Loucy (cell line): ENCODE results near the gene STON1.

Experiments
- H2AFZ ChIP-seq: fragments of 200-600 bp; sonication (generic); 2 replicates; pipeline ENCODE4 v1.6.0; 2016; ENCODE audit warnings: antibody characterized with exemption, mild to moderate bottlenecking, low read length, moderate library complexity
- H3F3A ChIP-seq: fragments of 200-600 bp; 2 replicates; pipeline ENCODE4 v1.6.0; 2016; ENCODE audit warnings: antibody characterized with exemption, low read depth, mild to moderate bottlenecking
- H3K27me3 ChIP-seq: fragments of 200-600 bp; sonication (generic); 2 replicates; pipeline ENCODE4 v1.6.1; 2014; ENCODE audit warnings: low read length, mild to moderate bottlenecking; ENCODE audit not compliant: insufficient read depth, poor library complexity, severe bottlenecking
- H3K36me3 ChIP-seq: fragments of 200-600 bp; sonication (generic); 2 replicates; pipeline ENCODE4 v1.6.1; 2016; ENCODE audit warnings: low read length; ENCODE audit not compliant: insufficient read depth
- H3K4me1 ChIP-seq: fragments of 200-600 bp; sonication (generic); 2 replicates; pipeline ENCODE4 v1.5.1; 2014; ENCODE audit warnings: low read length, mild to moderate bottlenecking; ENCODE audit not compliant: insufficient read depth, poor library complexity, severe bottlenecking
- H3K4me2 ChIP-seq: fragments of 200-600 bp; sonication (generic); 2 replicates; pipeline ENCODE4 v1.6.0; 2014; ENCODE audit warnings: antibody characterized with exemption, low read length, low read depth, mild to moderate bottlenecking; ENCODE audit not compliant: poor library complexity, severe bottlenecking
- H3K4me3 ChIP-seq: fragments of 200-600 bp; sonication (generic); 2 replicates; pipeline ENCODE4 v1.5.1; 2014; ENCODE audit warnings: low read length, mild to moderate bottlenecking, mixed read lengths; ENCODE audit not compliant: poor library complexity, severe bottlenecking
- H3K79me2 ChIP-seq: fragments of 200-600 bp; sonication (generic); 2 replicates; pipeline ENCODE4 v1.6.1; 2014; ENCODE audit warnings: low read length; ENCODE audit not compliant: insufficient read depth
- H3K9ac ChIP-seq: fragments of 200-600 bp; sonication (generic); 2 replicates; pipeline ENCODE4 v1.6.0; 2014; ENCODE audit warnings: mild to moderate bottlenecking, low read depth, low read length, moderate library complexity; ENCODE audit not compliant: poor library complexity, severe bottlenecking
- H3K9me2 ChIP-seq: fragments of 200-600 bp; sonication (generic); replicated peaks from 2 replicates; pipeline ENCODE4 v1.6.1; 2016; ENCODE audit warnings: low read depth, low read length, mixed read lengths
- H3K9me3 ChIP-seq: fragments of 200-600 bp; sonication (generic); 2 replicates; pipeline ENCODE4 v1.6.1; 2014; ENCODE audit warnings: mild to moderate bottlenecking, antibody characterized with exemption, low read length, low read depth; ENCODE audit not compliant: insufficient read depth
- H4K20me1 ChIP-seq: fragments of 200-600 bp; sonication (generic); 2 replicates; pipeline ENCODE4 v1.6.0; 2014; ENCODE audit warnings: antibody characterized with exemption, low read length, mild to moderate bottlenecking; ENCODE audit not compliant: insufficient read depth, poor library complexity, severe bottlenecking
- CTCF ChIP-seq: fragments of 200-600 bp; sonication (generic); conservative IDR thresholded peaks from 2 replicates; pipeline ENCODE4 v1.5.1; 2014; ENCODE audit warnings: mild to moderate bottlenecking, antibody characterized with exemption, low read length
- EZH2phosphoT487 ChIP-seq: fragments of 200-600 bp; IDR thresholded peaks from 2 replicates; pipeline ENCODE4 v1.6.1; 2018; ENCODE audit warnings: antibody characterized with exemption, mild to moderate bottlenecking, moderate library complexity, borderline replicate concordance

The STON1 gene

GRCh38 chr2:48569433-48569832 lies 39.5 kb downstream of the STON1 start:
- H3K79me2 ChIP-seq = no peaks in the 10 kb centered on the region
- H3K9me3 ChIP-seq = no peaks in the 10 kb centered on the region
- H3K4me2 ChIP-seq = no peak overlapping the region
- no peaks in the 10 kb centered on the region for H3F3A ChIP-seq
- H2AFZ ChIP-seq = no peak overlapping the region
- no peaks in the 10 kb centered on the region for H3K4me1 ChIP-seq
- no peaks in the 10 kb centered on the region for H3K9me2 ChIP-seq
- no peaks in the 10 kb centered on the region for H4K20me1 ChIP-seq
- H3K27me3 ChIP-seq = no peaks in the 10 kb centered on the region
- no peaks in the 10 kb centered on the region for H3K36me3 ChIP-seq
- no peak for TF ChIP-seq CTCF
- no peak for TF ChIP-seq EZH2phosphoT487
- H3K9ac ChIP-seq = no peak overlapping the region
- H3K4me3 ChIP-seq = no peak overlapping the region

GRCh38 chr2:48572816-48573215 lies 42.9 kb downstream of the STON1 start:
- H2AFZ ChIP-seq = no peak overlapping the region
- H3K4me1 ChIP-seq = no peaks in the 10 kb centered on the region
- no peaks in the 10 kb centered on the region for H3K79me2 ChIP-seq
- no peaks in the 10 kb centered on the region for H3K9me3 ChIP-seq
- TF ChIP-seq EZH2phosphoT487 (no peak), CTCF (no peak)
- no peak overlapping the region for H3K9ac ChIP-seq
- H3K36me3 ChIP-seq = no peaks in the 10 kb centered on the region
- no peaks in the 10 kb centered on the region for H3F3A ChIP-seq
- no peaks in the 10 kb centered on the region for H3K9me2 ChIP-seq
- H3K4me3 ChIP-seq = no peak overlapping the region
- no peaks in the 10 kb centered on the region for H4K20me1 ChIP-seq
- no peak overlapping the region for H3K4me2 ChIP-seq
- no peaks in the 10 kb centered on the region for H3K27me3 ChIP-seq

- H3K9me2 ChIP-seq = no peaks in the 10 kb centered on the region
- no peaks in the 10 kb centered on the region for H3F3A ChIP-seq
Observed at GRCh38 chr2:48574353-48575287, 44.7 kb downstream of the STON1 start.

More at GRCh38 chr2:48574353-48575287, 44.7 kb downstream of the STON1 start:
- Histone ChIP-seq H3K79me2 (no peaks in the 10 kb centered on the region), H3K9me3 (no peaks in the 10 kb centered on the region), H3K4me3 (no peak overlapping the region), H2AFZ (no peak overlapping the region), H3K4me1 (no peaks in the 10 kb centered on the region), H3K36me3 (no peaks in the 10 kb centered on the region), H3K27me3 (no peaks in the 10 kb centered on the region), H4K20me1 (no peaks in the 10 kb centered on the region), H3K4me2 (no peak overlapping the region), H3K9ac (no peak overlapping the region)
- no peak for TF ChIP-seq CTCF
- TF ChIP-seq EZH2phosphoT487 = no peak
